RWPE1 (cell line): Measurements from ENCODE around the gene DPF3.
A peak's percentile ranks its signal among the peaks of the same experiment; 100 is the strongest.

Source experiments
- CTCF ChIA-PET: fragments of 350-600 bp; sonication (Branson Sonifier 250); formaldehyde crosslinking; extraction: SDS; loops from one replicate; lab custom pipeline; 2021; lab: Yijun Ruan, JAX
- POLR2A ChIA-PET: fragments of 400-600 bp; formaldehyde crosslinking; extraction: SDS; loops from one replicate; lab custom pipeline; 2020; ENCODE audit warnings: antibody characterized with exemption; ENCODE audit not compliant: low non-redundant PET; lab: Yijun Ruan, JAX
- DNase-seq: peaks from one replicate; pipeline ENCODE4 v3.0.0; 2012; ENCODE audit warnings: low spot score
- H3K27ac ChIP-seq: fragments of 450-650 bp; 2 replicates; pipeline ENCODE4 v1.5.1; 2017
- CTCF ChIP-seq: fragments of 450-650 bp; conservative IDR thresholded peaks from 2 replicates; pipeline ENCODE4 v1.5.1; 2017; ENCODE audit warnings: low read depth, mild to moderate bottlenecking

Gene DPF3

GRCh38 chr14:72893636-72894322 lies at the start of gene DPF3:
DPF3 (minus strand) TSS chr14:72894101; CDS start chr14:72894088, 13 bp downstream.
- DNase-seq, result peak; percentile 98
- ChIA-PET CTCF (interaction anchor here (0.5 to 2.6 kb wide), 8 partner anchors 11 to 379 kb away, joined by 3 to 9 read pairs (median 3); no protein-coding TSS in a partner anchor), POLR2A (no interaction called here)
- no peak for TF ChIP-seq CTCF
- peak within 1 kb of the TSS; percentile 62 for H3K27ac ChIP-seq

- no peak for TF ChIP-seq CTCF
- ChIA-PET POLR2A (no interaction called here), CTCF (no interaction called here)
- no peak for DNase-seq
- no peak overlapping the region for H3K27ac ChIP-seq
These were observed 49.0 kb upstream of the DPF3 start for GRCh38 chr14:72942934-72943333.

- CTCF ChIA-PET, result interaction anchor here (0.7 kb wide), 1 partner anchor 286 kb away, joined by 4 read pairs; no protein-coding TSS in a partner anchor
- POLR2A ChIA-PET, result no interaction called here
- TF ChIP-seq CTCF, result no peak
- no peak overlapping the region for H3K27ac ChIP-seq
- no peak for DNase-seq
These were observed 47.5 kb upstream of the DPF3 start for GRCh38 chr14:72941286-72941985.

GRCh38 chr14:72939630-72940029 lies 45.7 kb upstream of the DPF3 start:
- H3K27ac ChIP-seq, result no peak overlapping the region
- ChIA-PET POLR2A (no interaction called here), CTCF (interaction anchor here (0.7 to 1.1 kb wide), 2 partner anchors 9 to 1083 kb away, joined by 3 to 4 read pairs; no protein-coding TSS in a partner anchor)
- DNase-seq, result no peak
- no peak for TF ChIP-seq CTCF

- POLR2A ChIA-PET, result no interaction called here
- DNase-seq, result no peak
- H3K27ac ChIP-seq, result no peak overlapping the region
- no peak for TF ChIP-seq CTCF
- CTCF ChIA-PET, result interaction anchor here (0.6 kb wide), 1 partner anchor 419 kb away, joined by 3 read pairs; no protein-coding TSS in a partner anchor
These were observed 39.0 kb upstream of the DPF3 start for GRCh38 chr14:72932893-72933292.

GRCh38 chr14:72929316-72930080 lies 35.6 kb upstream of the DPF3 start:
- H3K27ac ChIP-seq, result no peak overlapping the region
- DNase-seq, result no peak
- ChIA-PET POLR2A (interaction anchor here (0.6 kb wide), 1 partner anchor 39 kb away, joined by 3 read pairs; no protein-coding TSS in a partner anchor), CTCF (interaction anchor here (0.6 kb wide), 1 partner anchor 416 kb away, joined by 3 read pairs; no protein-coding TSS in a partner anchor)
- TF ChIP-seq CTCF, result no peak
